Stimulated activated CD8-positive, alpha-beta memory T cell treated with anti-CD3 and anti-CD28 coated beads, Interleukin-7, amount 100 ng/mL, for 1 hour (primary cell): ENCODE data around the gene SUMF1.
"Not testable (repeated sequence)": the region's sequence is repeated elsewhere in the genome, so short reads cannot be mapped to it uniquely, and the experiment has no call there.

Source experiments
- DNase-seq, 2 donors: peaks; one replicate each; pipeline ENCODE4 v3.0.0-alpha.2; 2020; ENCODE audit warnings: low read depth in 2 of 2

Gene SUMF1

GRCh38 chr3:4461468-4462090 is 5.5 kb downstream of the SUMF1 start:
- no peak for DNase-seq

- DNase-seq, result no peak
Observed at GRCh38 chr3:4460334-4460733, 6.7 kb downstream of the SUMF1 start.

DNA sequence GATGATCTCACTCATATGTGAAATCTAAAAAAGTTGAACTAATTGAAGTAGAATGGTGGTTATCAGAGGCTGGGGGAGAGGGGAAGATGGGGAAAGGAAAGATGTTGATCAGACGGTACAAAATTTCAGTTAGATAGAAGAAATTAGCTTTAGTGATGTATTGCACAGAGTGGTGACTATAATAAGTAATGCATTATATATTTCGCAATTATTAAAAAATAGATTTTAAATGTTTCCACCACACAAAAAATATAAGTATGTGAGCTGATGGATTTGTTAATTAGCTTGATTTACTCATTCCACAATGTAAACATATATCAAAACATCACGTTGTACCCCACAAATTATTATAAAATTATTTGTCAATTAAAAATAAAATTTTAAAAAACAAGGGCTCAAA is 8.1 kb downstream of the SUMF1 start:
- no peak for DNase-seq

DNA sequence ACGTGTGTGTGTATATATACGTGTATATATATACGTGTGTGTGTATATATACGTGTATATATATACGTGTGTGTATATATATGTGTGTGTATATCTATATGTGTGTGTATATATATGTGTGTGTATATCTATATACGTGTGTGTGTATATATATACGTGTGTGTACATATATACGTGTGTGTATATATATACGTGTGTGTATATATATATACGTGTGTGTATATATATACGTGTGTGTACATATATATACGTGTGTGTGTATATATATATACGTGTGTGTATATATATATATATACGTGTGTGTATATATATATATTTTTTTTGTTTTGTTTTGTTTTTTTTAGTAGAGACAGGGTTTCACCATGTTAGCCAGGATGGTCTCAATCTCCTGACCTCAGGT is 10.3 kb downstream of the SUMF1 start:
- DNase-seq, result not testable (repeated sequence)

DNA sequence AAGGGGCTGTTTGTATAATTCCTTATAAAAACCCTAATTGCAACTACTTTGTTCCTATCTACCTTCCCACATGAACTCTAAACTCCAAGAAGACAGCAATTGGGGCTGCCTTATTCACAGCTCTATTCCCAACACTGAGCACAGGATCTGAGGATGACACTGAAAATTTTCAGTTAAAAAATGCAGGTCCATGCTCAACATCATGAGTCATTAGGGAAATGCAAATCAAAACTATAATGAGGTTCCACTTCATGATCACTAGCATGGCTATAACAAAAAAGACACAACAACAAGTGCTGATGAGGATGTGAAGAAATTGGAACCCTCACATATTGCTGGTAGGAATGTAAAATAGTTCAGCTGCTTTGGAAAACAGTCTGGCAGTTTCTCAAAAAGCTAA is 12.9 kb downstream of the SUMF1 start:
- no peak for DNase-seq

DNA sequence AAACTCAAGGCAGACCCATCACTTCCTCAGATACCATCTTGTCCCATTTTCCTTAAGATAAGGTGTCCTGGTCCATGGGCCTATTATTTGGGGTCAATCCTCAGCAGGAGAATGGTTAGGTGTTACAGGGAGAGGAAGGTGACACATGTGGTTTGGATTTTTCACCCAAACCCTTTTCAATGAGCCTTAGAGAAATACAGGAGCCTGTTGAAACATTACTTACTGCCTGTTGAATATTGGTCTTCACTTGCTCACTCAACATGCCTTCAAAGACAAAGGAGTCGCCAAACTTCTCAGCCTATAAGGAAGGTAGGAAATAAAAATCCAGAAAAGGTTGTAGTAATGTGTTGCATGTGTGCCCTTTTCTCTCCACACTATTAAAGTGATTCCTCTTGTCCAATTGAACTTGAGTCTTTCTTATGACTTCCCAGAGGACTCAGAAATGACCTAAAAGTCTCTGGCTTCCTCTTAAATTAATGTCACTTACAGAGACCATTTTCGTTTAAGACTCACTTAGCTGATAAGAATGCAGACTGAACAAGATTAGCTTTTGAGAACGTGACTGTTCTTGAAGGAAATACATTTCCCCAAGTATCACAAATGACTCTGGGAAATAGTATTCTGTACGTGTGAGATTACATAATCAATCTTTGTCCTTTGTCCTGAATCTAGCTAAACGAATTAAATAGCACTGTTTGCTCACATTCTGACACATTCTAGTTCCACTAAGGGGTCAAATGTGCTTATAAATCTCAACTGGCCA is 17.8 kb downstream of the SUMF1 start:
- no peak for DNase-seq

GRCh38 chr3:4448187-4448586 is 18.9 kb downstream of the SUMF1 start:
- no peak for DNase-seq

- no peak for DNase-seq
Observed at GRCh38 chr3:4447295-4447999, 19.6 kb downstream of the SUMF1 start.

- DNase-seq, result no peak
Observed at GRCh38 chr3:4440951-4441350, 26.1 kb downstream of the SUMF1 start.

- DNase-seq, result no peak
Observed at GRCh38 chr3:4438296-4438695, 28.8 kb downstream of the SUMF1 start.

DNA sequence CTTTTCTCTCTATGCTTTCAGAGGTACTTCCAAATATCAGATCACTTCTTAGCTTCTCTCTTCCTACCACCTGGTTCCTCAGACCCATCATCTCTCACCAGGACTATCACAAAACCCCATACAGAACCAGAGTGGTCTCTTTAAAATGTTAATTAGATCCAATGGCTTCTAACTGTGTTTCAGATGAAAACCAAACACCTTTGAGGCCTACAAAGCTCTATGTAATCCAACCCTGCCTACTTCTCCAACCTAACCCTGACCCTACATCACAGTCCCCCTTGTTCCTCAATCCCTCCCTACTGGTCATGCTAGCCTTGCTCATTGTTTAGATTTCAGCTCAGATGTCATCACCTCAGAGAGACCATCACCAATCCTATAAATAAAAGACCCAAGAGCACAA is 34.8 kb downstream of the SUMF1 start:
- no peak for DNase-seq

DNA sequence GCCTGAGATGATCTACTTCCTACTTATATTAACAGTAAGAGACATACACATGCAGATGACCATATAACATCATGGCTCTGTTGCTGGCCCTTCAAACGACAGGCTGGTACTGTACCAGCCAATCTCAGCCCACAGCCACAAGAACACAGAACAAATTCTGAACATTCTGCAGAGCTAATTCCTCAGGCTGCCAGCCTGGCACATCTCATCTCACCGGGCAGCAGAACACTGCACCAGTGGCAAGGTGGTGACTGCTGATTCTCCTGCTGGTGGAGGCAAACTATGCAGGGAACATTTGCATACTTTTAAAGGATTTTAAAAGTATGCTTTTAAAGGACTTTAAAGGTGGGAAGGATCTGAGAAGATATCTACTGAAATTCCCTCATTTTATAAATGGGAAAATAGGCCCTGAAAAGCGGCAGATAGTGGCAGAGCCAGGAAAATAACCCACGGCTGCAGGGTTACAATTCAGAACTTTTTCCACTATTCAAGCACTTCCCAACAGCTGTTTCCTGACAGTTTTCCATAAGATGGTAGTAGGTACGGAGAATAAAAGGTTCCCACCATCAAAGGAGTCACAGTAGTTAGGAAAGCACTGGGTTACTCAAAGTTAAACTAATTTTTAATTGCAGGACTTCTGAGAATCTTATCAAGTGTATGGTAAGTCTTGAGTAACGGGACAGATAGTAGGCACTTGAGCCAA is 37.3 kb downstream of the SUMF1 start:
- no peak for DNase-seq

GRCh38 chr3:4426782-4427344 is 40.2 kb downstream of the SUMF1 start:
- no peak for DNase-seq

- DNase-seq, result no peak
Observed at GRCh38 chr3:4426261-4426781, 40.7 kb downstream of the SUMF1 start.

GRCh38 chr3:4425707-4426106 is 41.4 kb downstream of the SUMF1 start:
- DNase-seq, result no peak

DNA sequence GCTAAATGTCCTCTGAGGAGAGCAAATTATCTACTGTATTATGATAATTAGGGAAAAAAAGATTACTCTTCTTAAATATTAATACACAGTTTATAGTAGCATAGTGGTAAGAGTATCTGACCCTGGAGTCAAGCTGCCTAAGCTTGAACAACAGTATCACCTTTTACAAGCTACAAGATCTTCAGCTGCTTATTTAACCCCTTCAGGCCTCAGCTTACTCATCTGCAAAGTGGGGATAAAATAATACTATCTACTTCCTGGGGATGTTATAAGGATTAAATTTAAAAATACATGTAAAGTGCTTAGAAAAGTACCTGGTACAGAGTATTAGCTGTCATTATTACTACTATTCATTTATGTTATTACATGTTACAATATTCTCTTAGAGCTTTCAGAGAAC is 42.0 kb downstream of the SUMF1 start:
- no peak for DNase-seq

GRCh38 chr3:4421121-4421520 is 45.9 kb downstream of the SUMF1 start:
- no peak for DNase-seq

DNA sequence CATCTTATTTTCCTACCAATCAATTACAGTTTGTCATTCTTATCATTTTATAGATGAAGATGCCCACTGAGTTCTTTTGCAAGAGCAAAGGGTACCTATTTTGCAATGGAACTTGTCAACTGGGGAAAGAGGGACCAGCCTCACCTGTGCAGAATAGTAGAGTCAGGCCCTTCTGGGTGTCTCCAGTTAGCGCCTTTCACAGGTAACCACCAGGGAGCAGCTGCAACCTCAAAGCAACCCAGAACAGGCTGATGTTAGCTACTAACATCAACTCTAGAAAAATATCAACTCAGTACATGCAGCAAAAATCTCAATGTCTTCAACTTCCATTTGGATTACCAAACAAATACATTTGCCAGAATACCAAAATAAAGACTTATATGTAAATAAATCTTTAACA is 47.1 kb downstream of the SUMF1 start:
- DNase-seq, result no peak

DNA sequence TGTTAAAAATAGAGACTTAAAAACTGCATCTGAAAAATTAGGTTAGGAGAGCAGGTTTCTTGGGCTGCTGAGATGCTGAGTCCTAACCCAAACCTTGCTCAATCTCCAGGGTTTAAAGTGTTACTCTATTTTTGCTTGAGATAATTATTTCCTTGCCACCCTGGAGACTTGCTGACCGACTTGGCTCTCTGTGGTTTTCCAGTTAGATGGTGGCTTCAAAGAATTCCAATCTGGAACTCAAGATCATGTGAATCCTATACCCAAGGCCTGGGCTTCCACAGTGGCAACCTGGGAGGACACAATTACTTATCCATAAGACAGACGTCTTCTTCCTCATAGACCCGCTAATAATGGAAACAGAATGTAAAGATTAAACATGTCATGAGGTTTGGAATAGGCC is 47.7 kb downstream of the SUMF1 start:
- DNase-seq, result no peak

GRCh38 chr3:4418156-4418555 is 48.9 kb downstream of the SUMF1 start:
- no peak for DNase-seq

- no peak for DNase-seq
Observed at GRCh38 chr3:4417449-4417848, 49.6 kb downstream of the SUMF1 start.

DNA sequence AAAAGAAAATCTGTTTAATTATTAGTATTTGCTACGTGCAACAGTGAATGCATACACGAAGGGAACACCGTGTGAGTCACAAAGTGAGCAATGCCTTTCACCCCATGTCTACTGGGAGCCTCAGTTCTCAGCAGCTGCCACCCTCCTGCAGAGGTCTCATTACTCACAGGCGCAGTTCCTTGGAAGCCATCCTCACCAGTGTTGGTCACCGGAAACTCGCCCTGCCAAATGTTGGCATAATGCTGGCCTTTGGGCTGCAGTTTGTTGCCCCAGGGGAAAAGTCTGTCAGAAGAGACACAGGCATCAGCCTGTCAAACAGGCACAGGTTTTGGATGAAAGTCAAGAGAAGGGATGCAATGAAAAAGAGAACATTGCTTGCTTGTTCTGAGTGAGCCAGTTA is 50.1 kb downstream of the SUMF1 start:
- DNase-seq, result no peak
